ENCODE measurements around the gene YPEL1.
"Not testable (repeated sequence)": the region's sequence is repeated elsewhere in the genome, so short reads cannot be mapped to it uniquely, and the experiment has no call there.

DNA sequence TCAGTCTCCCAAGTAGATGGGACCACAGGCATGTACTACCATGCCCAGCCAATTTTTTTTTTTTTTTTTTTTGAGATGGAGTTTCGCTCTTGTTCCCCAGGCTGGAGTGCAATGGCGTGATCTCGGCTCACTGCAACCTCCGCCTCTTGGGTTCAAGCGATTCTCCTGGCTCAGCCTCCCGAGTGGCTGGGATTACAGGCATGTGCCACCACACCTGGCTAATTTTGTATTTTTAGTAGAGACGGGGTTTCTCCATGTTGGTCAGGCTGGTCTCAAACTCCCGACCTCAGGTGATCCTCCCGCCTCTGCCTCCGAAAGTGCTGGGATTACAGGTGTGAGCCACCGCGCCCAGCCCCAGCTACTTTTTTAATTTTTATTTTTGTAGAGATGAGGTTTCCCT lies 56.8 kb downstream of the YPEL1 start:
- not testable (repeated sequence) for TF ChIP-seq EZH2phosphoT487 (IDR thresholded peaks at IDR 0.05; ENCODE audit: borderline replicate concordance, low read depth, low read length)
- TF ChIP-seq, protein P1, sequence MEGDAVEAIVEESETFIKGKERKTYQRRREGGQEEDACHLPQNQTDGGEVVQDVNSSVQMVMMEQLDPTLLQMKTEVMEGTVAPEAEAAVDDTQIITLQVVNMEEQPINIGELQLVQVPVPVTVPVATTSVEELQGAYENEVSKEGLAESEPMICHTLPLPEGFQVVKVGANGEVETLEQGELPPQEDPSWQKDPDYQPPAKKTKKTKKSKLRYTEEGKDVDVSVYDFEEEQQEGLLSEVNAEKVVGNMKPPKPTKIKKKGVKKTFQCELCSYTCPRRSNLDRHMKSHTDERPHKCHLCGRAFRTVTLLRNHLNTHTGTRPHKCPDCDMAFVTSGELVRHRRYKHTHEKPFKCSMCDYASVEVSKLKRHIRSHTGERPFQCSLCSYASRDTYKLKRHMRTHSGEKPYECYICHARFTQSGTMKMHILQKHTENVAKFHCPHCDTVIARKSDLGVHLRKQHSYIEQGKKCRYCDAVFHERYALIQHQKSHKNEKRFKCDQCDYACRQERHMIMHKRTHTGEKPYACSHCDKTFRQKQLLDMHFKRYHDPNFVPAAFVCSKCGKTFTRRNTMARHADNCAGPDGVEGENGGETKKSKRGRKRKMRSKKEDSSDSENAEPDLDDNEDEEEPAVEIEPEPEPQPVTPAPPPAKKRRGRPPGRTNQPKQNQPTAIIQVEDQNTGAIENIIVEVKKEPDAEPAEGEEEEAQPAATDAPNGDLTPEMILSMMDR (conservative IDR thresholded peaks at IDR 0.05; ENCODE audit: low read length), result not testable (repeated sequence)
